GM18505 (cell line): ENCODE data around the gene ALB.

Experiments
- ATAC-seq: cut with Tn5 transposase; IDR thresholded peaks from one replicate; pipeline ENCODE4 v1.9.1; 2021; ENCODE audit not compliant: unreplicated experiment
- POLR2A ChIP-seq: IDR thresholded peaks from 4 replicates; pipeline ENCODE4 v1.6.1; 2011; ENCODE audit warnings: borderline replicate concordance; ENCODE audit not compliant: insufficient read depth, insufficient read length; ENCODE audit errors: extremely low read depth

Gene ALB

GRCh38 chr4:73413294-73413755, 9.2 kb downstream of the ALB start:
- TF ChIP-seq POLR2A: no peak
- ATAC-seq: no peak

GRCh38 chr4:73414936-73415271, 10.8 kb downstream of the ALB start:
- no peak for TF ChIP-seq POLR2A
- no peak for ATAC-seq

- no peak for TF ChIP-seq POLR2A
- no peak for ATAC-seq
Observed at GRCh38 chr4:73415807-73416238, 11.7 kb downstream of the ALB start.

- ATAC-seq: no peak
Observed at GRCh38 chr4:73416423-73417087, 12.5 kb downstream of the ALB start.

GRCh38 chr4:73417342-73417741, 13.3 kb downstream of the ALB start:
- ATAC-seq: no peak

More at GRCh38 chr4:73416423-73417087, 12.5 kb downstream of the ALB start:
- no peak for TF ChIP-seq POLR2A

GRCh38 chr4:73417973-73418372, 13.9 kb downstream of the ALB start:
- ATAC-seq: no peak
- no peak for TF ChIP-seq POLR2A

More at GRCh38 chr4:73417342-73417741, 13.3 kb downstream of the ALB start:
- no peak for TF ChIP-seq POLR2A

GRCh38 chr4:73418677-73419076, 14.6 kb downstream of the ALB start:
- TF ChIP-seq POLR2A: no peak
- ATAC-seq: no peak

- ATAC-seq: no peak
- TF ChIP-seq POLR2A: no peak
Observed at GRCh38 chr4:73419106-73420038, 15.3 kb downstream of the ALB start.

GRCh38 chr4:73420615-73421014, 16.5 kb downstream of the ALB start:
- no peak for TF ChIP-seq POLR2A
- ATAC-seq: no peak

- TF ChIP-seq POLR2A: no peak
- no peak for ATAC-seq
Observed at GRCh38 chr4:73421708-73422457, 17.8 kb downstream of the ALB start.

GRCh38 chr4:73422458-73422752, 18.3 kb downstream of the ALB start:
- TF ChIP-seq POLR2A: no peak
- ATAC-seq: no peak

GRCh38 chr4:73423184-73423583, 19.1 kb downstream of the ALB start:
- TF ChIP-seq POLR2A: no peak
- no peak for ATAC-seq

- no peak for TF ChIP-seq POLR2A
- ATAC-seq: no peak
Observed at GRCh38 chr4:73426666-73427065, 22.6 kb downstream of the ALB start.
